Activated CD4-positive, CD25-positive, alpha-beta regulatory T cell (primary cell): ENCODE measurements around the gene DHRSX.

Experiments
- DNase-seq, 4 experiments: peaks; one replicate each; lab custom pipeline; 2025; lab: John Stamatoyannopoulos, UW

Gene DHRSX

GRCh38 chrX:2452799-2453198, 48.0 kb downstream of the DHRSX start:
- DNase-seq = no peak

GRCh38 chrX:2452317-2452784, 48.4 kb downstream of the DHRSX start:
- no peak for DNase-seq

DNA sequence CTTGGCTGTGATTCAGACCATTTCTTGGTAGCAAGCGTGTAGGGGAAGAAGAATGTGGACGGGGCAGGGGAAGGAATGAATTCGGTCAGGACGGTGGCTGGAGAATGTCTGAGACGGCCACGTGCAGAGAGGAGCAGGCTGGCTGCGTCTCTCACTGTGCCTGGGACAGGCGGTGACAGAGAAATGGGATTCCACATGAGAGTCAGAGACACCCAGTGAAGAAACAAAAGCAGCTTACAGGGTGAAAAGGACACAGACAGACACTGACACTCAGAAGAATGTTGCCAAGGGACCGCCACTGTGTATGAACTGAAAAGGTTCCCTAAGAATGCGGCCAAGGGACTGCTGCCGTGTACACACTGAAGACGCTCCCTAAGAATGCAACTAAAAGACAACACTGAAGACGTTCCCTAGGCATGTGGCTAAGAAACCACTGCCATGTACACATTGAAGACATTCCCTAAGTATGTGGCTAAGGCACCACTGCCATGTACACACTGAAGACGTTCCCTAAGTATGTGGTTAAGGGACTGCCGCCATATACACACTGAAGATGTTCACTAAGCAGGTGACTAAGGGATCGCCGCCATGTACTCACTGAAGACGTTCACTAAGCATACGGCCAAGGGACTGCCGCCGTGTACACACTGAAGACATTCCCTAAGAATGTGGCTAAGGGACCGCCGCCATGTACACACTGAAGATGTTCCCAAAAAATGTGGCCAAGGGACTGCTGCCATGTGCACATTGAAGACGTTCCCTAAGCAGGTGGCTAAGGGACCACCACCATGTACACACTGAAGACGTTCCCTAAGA, 49.1 kb downstream of the DHRSX start:
- DNase-seq = no peak

GRCh38 chrX:2450681-2451080, 50.1 kb downstream of the DHRSX start:
- DNase-seq = no peak

DNA sequence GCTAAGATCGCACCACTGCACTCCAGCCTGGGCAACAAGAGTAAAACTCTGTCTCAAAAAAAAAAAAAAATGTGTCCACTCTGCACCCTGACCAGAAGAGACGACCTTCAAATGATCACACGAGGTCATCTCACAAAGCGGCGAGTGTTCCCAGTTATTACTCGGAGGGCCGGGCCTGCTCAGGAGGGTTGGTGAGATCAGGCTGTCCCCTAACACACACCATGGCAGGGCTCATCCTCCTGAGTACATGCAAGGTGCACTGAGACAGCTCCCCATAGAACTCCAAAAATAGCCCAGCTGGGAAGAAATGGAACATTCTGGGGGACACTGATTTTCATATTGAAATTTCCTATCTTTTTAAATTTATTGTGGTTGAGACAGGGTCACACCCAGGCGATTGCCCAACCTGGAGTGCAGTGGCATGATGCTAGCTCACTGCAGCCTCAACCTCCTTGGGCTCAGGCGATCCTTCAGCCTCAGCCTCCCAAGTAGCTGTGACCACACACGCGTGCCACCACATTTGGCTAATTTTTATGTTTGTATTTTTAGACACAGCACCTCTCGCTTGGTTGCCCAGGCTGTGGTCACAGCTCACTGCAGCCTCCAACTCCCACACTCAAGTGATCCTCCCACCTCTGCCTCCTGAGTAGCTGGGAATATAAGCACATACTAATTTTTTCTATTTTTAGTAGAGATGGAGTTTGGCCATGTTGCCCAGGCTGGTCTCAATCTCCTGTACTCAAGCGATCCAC, 51.5 kb downstream of the DHRSX start:
- DNase-seq = no peak

DNA sequence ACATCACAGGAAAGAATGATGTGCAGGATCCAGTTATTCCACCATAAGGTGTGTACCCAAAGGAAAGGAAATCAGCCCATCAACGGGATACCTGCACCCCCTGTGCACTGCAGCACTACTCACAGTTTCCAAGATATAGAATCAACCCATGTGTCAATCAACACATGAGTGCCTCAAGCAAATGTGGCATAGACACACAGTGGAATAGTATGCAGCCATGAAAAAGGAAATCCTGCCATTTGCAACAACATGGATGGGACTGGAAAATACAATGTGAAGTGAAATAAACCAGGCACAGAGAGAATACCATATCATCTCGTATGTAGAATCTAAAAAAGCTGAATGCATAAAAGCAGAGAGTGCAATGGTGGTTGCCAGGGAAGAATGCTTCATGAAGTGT, 53.3 kb downstream of the DHRSX start:
- DNase-seq = no peak

GRCh38 chrX:2446815-2447214, 54.0 kb downstream of the DHRSX start:
- DNase-seq = no peak

- DNase-seq = no peak
Measured at GRCh38 chrX:2445662-2446623, 54.8 kb downstream of the DHRSX start.

DNA sequence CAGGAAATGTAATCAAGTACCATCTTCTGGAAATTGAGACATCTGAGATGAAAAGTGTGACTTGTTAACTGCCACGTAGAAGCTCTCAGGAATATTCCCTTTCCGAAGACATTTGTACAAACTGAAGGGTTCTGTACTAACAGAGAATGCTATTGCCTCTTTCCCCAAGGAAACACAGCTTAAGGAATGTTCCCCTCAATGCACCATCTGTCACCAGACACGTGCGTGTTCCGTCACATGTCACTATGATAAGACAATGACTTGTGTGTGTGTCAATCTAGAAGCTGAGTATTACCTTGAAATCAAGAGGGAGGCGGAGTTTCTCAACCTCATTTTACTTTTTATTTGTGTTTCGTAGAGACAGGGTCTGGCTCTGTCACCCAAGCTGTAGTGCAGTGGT, 58.1 kb downstream of the DHRSX start:
- no peak for DNase-seq

DNA sequence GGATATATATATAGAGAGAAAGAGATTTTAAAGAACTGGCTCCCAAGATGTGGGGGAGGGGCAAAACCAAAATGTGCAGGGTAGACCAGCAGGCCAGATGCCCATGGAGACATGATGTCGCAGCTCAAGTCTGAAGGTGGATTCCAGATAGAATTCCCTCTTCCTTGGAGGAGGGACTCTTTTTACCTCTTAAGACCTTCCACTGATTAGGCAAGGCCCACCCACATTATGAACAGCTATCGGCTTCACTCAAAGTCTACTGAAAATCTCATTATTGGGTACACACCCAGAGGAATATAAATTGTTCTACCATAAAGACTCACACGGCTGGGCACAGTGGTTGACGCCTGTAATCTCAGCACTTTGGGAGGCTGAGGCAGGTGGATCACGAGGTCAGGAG, 59.3 kb downstream of the DHRSX start:
- DNase-seq = no peak

GRCh38 chrX:2439613-2440012, 61.2 kb downstream of the DHRSX start:
- no peak for DNase-seq

DNA sequence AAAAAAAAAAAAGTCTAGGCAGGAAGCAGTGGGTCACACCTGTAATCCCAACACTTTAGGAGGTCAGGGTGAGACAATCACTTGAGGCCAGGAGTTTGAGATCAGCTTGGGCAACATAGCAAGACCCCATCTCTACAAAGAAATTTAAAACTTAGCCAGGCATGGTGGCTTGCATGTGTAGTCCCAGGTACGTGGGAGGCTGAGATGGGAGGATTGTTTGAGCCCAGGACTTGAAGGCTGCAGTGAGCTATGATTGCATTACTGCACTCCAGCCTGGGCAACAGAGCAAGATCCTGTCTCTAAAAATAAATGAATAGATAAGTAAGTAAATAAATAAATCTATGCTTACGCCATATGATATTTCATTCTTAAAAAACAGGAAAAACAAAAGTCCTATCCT, 65.3 kb downstream of the DHRSX start:
- no peak for DNase-seq

DNA sequence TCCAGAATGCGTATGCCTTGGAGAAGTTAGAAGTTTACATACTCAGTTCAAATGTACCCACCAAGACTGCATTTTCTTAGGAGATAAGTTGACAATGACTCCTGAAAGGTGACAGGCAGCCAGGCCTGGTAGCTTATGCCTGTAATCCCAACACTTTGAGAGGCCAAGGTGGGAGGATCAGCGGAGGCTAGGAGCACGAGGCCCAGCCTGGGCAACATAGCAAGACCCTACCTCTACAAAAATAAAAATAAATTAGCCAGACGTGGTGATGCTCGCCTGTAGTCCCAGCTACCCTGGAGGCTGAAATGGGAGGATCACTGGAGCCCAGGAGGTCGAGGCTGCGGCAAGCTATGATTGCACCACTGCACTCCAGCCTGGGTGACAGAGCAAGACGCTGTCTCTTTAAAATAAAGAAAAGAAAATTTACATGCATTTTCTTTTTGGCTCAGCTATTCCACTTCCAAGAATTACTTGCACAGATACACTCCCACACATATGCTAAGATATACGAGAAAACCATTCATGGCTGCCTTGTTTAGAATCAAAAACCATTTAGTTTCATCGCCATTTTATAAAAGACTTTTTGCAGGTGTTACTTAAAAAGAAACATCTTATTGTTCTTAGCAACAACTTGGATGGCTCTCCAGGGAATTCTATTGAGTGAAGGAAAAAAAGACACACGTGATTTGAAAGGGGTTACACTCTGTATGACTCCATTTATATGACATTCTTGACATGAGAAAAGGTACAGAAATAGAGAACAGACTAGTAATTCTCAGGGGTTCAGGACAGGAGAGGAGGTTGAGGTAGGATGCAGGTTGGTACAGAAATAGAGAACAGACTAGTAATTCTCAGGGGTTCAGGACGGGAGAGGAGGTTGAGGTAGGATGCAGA, 66.3 kb downstream of the DHRSX start:
- no peak for DNase-seq

DNA sequence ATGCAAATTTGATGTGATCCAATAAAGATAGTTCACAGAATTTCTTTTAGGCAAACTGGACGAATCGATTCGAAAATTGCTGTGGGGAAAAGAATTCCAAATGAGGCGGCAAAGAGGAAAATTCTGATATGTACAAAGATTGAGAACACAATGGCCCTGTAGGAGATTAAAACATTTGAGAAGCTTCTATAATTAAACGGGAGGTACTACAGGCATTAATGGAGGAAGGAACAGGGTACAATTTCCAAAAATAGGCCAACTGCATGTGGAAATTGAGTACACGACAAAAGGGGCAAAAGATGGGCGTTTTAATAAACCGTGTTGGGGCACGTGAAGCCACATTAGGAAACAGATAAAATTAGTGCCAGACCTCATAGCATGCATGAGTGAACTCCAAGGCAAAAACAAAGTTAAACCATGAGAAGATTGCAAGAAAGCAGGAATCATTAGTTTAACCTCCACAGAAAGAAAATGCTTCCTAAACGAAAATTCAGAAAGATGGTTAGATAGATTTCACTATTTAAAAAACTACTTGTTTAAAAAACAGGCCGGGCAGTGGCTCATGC, 68.4 kb downstream of the DHRSX start:
- DNase-seq = no peak

GRCh38 chrX:2430265-2430825, 70.4 kb downstream of the DHRSX start:
- DNase-seq = no peak

- no peak for DNase-seq
Measured at GRCh38 chrX:2427737-2428136, 73.0 kb downstream of the DHRSX start.

- no peak for DNase-seq
Measured at GRCh38 chrX:2427147-2427546, 73.6 kb downstream of the DHRSX start.

DNA sequence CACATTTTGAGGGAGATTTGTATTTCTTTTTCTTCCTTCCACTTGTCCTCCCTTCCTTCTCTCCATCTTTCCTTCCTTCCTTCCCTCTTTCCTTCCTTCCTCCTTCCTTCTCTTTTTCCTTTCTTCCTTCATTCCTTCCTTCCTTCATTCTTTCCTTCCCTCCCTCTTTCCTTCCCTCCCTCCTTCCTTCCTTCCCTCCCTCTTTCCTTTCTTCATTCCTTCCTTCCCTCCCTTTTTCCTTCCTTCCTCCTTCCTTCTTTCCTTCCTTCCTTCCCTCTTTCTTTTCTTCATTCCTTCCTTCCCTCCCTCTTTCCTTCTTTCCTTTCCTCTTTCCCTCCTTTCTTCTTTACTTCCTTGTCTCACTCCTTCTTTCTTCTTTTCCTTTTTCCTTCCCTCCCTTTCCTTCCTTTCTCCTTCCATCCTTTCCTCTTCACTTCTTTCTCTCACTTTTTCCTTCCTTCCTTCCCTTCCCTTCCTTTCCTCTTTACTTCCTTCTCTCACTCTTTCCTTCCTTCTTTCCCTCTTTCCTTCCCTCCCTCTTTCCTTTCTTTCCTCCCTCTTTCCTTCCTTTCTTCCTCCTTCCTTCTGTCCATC, 74.4 kb downstream of the DHRSX start:
- no peak for DNase-seq

- no peak for DNase-seq
Measured at GRCh38 chrX:2425286-2426071, 75.3 kb downstream of the DHRSX start.
